ENCODE data around the gene RMC1. TPM values are rescaled to one million over a fixed set of nuclear protein-coding genes. Genes with fewer than 3 reads are reported as not detected.
A peak's percentile ranks its signal among the peaks of the same experiment; 100 is the strongest.

RMC1 gene
- total and polyA plus RNA-seq, 2 of the 13 experiments (the other 11 are each of a cell fraction or from before 2014, with no cell fraction given): 9.4 to 19.5 TPM

DNA sequence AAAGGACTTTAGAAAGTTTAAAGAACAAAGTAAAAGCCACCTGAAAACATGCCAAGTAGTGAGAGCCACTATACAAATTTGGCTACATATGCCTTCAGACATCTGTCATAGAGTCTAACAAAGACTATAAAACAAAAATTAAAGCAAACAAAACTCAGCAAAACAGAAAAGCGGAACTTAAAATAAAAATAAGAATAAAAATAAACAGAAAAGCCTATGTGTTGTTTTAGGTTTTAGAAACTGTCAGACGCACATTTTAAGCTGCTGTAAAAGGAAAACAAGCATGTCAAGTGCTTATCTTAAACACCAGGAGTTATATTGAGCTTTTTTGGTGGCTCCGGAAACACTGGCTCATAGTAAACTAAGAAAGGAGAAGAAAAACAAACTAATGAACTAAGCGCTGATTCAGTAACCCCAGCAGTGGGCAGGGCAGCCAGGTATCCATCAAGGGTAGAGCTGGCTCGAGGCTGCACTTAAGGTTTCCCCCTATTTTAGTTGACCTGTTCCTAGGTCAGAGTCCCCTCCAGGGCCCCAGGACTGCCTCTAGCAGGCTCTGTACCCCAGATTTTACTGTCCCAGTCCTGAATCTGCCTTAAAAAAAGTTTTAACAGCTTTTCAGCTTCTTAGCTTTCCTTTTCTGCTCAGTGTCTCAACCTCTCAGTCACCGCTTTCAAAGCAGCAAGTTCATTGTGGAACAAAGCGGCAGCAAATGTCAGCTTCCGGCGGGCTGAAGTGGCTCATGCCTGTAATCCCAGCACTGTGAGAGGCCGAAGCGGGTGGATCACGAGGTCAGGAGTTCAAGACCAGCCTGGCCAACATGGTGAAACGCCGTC lies 15.4 kb upstream of the RMC1 start (continued):
- TF ChIP-seq, protein P1, sequence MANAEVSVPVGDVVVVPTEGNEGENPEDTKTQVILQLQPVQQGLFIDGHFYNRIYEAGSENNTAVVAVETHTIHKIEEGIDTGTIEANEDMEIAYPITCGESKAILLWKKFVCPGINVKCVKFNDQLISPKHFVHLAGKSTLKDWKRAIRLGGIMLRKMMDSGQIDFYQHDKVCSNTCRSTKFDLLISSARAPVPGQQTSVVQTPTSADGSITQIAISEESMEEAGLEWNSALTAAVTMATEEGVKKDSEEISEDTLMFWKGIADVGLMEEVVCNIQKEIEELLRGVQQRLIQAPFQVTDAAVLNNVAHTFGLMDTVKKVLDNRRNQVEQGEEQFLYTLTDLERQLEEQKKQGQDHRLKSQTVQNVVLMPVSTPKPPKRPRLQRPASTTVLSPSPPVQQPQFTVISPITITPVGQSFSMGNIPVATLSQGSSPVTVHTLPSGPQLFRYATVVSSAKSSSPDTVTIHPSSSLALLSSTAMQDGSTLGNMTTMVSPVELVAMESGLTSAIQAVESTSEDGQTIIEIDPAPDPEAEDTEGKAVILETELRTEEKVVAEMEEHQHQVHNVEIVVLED (CRISPR knock-in tag; IDR thresholded peaks at IDR 0.05; ENCODE audit: borderline replicate concordance): no peak
- TF ChIP-seq SALL2 (CRISPR knock-in tag; IDR thresholded peaks at IDR 0.05) (no peak), ATF5 (CRISPR knock-in tag; IDR thresholded peaks at IDR 0.05; ENCODE audit: low read depth) (no peak), ARNTL (CRISPR knock-in tag; IDR thresholded peaks at IDR 0.05) (no peak), ZNF292 (CRISPR knock-in tag; IDR thresholded peaks at IDR 0.05; ENCODE audit: borderline replicate concordance, low read depth) (peak; percentile 87), SOX6 (IDR thresholded peaks at IDR 0.05) (no peak), SOX6 (CRISPR knock-in tag; IDR thresholded peaks at IDR 0.05) (peak; percentile 23; the same call in 1 of the 2 replicates), ZNF674 (CRISPR knock-in tag; IDR thresholded peaks at IDR 0.05; ENCODE audit: low read depth) (no peak), FOSL1 (CRISPR knock-in tag; IDR thresholded peaks at IDR 0.05; ENCODE audit: borderline replicate concordance) (no peak), IKZF4 (CRISPR knock-in tag; IDR thresholded peaks at IDR 0.05; ENCODE audit: borderline replicate concordance, low read depth, not compliant biosample characterization) (no peak), SNRNP70 (IDR thresholded peaks at IDR 0.05; ENCODE audit: low read depth, low read length) (no peak), ZNF274 (CRISPR knock-in tag; IDR thresholded peaks at IDR 0.05) (no peak), GFI1 (CRISPR knock-in tag; IDR thresholded peaks at IDR 0.05; ENCODE audit: borderline replicate concordance) (no peak), MIXL1 (CRISPR knock-in tag; IDR thresholded peaks at IDR 0.05) (0 out of 2 replicates have a peak, but pooled peaks have one; percentile 51), SALL1 (CRISPR knock-in tag; IDR thresholded peaks at IDR 0.05) (peak; percentile 46; the same call in 1 of the 2 replicates), GTF2F1 (IDR thresholded peaks at IDR 0.05; ENCODE audit: low read length) (no peak)
- TF ChIP-seq, protein P2, sequence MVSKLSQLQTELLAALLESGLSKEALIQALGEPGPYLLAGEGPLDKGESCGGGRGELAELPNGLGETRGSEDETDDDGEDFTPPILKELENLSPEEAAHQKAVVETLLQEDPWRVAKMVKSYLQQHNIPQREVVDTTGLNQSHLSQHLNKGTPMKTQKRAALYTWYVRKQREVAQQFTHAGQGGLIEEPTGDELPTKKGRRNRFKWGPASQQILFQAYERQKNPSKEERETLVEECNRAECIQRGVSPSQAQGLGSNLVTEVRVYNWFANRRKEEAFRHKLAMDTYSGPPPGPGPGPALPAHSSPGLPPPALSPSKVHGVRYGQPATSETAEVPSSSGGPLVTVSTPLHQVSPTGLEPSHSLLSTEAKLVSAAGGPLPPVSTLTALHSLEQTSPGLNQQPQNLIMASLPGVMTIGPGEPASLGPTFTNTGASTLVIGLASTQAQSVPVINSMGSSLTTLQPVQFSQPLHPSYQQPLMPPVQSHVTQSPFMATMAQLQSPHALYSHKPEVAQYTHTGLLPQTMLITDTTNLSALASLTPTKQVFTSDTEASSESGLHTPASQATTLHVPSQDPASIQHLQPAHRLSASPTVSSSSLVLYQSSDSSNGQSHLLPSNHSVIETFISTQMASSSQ (IDR thresholded peaks at IDR 0.05; ENCODE audit: low read depth): no peak
- TF ChIP-seq, protein P2 (CRISPR knock-in tag; IDR thresholded peaks at IDR 0.05; ENCODE audit: borderline replicate concordance): no peak
- TF ChIP-seq, protein P3, sequence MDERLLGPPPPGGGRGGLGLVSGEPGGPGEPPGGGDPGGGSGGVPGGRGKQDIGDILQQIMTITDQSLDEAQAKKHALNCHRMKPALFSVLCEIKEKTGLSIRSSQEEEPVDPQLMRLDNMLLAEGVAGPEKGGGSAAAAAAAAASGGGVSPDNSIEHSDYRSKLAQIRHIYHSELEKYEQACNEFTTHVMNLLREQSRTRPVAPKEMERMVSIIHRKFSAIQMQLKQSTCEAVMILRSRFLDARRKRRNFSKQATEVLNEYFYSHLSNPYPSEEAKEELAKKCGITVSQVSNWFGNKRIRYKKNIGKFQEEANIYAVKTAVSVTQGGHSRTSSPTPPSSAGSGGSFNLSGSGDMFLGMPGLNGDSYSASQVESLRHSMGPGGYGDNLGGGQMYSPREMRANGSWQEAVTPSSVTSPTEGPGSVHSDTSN (CRISPR knock-in tag; IDR thresholded peaks at IDR 0.05): no peak
- TF ChIP-seq, protein P4, sequence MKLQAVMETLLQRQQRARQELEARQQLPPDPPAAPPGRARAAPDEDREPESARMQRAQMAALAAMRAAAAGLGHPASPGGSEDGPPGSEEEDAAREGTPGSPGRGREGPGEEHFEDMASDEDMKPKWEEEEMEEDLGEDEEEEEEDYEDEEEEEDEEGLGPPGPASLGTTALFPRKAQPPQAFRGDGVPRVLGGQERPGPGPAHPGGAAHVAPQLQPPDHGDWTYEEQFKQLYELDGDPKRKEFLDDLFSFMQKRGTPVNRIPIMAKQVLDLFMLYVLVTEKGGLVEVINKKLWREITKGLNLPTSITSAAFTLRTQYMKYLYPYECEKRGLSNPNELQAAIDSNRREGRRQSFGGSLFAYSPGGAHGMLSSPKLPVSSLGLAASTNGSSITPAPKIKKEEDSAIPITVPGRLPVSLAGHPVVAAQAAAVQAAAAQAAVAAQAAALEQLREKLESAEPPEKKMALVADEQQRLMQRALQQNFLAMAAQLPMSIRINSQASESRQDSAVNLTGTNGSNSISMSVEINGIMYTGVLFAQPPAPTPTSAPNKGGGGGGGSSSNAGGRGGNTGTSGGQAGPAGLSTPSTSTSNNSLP (IDR thresholded peaks at IDR 0.05; ENCODE audit: low read depth, low read length): no peak

All from HepG2 (cell line).